DOHH2 (cell line): ENCODE results near the gene CHST10.

Source experiments
- H3F3A ChIP-seq: fragments of 200-600 bp; sonication (generic), shearing (Covaris generic); 2 replicates; pipeline ENCODE4 v1.6.0; 2016; ENCODE audit warnings: antibody characterized with exemption, mild to moderate bottlenecking; ENCODE audit not compliant: control insufficient read depth, insufficient read depth
- H3K27ac ChIP-seq: fragments of 200-600 bp; sonication (generic); 2 replicates; pipeline ENCODE4 v1.5.1; 2014; ENCODE audit warnings: low read depth, mild to moderate bottlenecking, low read length, moderate library complexity
- H3K27me3 ChIP-seq: fragments of 200-600 bp; sonication (generic); 2 replicates; pipeline ENCODE4 v1.6.1; 2014; ENCODE audit warnings: mild to moderate bottlenecking, low read length, mixed read lengths; ENCODE audit not compliant: control insufficient read depth
- H3K36me3 ChIP-seq: fragments of 200-600 bp; sonication (generic); 2 replicates; pipeline ENCODE4 v1.6.1; 2014; ENCODE audit warnings: mild to moderate bottlenecking, low read length, moderate library complexity, mixed read lengths; ENCODE audit not compliant: control insufficient read depth
- H3K4me1 ChIP-seq: fragments of 200-600 bp; sonication (generic); 2 replicates; pipeline ENCODE4 v1.6.1; 2014; ENCODE audit warnings: mild to moderate bottlenecking, low read length, mixed read lengths; ENCODE audit not compliant: control insufficient read depth
- H3K4me2 ChIP-seq: fragments of 200-600 bp; sonication (generic); 2 replicates; pipeline ENCODE4 v1.6.0; 2014; ENCODE audit warnings: mild to moderate bottlenecking, low read length, moderate library complexity
- H3K4me3 ChIP-seq: fragments of 200-600 bp; sonication (generic); 2 replicates; pipeline ENCODE4 v1.5.1; 2014; ENCODE audit warnings: mild to moderate bottlenecking, low read length, mixed read lengths
- H3K79me2 ChIP-seq: fragments of 200-600 bp; sonication (generic); 2 replicates; pipeline ENCODE4 v1.6.1; 2014; ENCODE audit warnings: mild to moderate bottlenecking, low read length, mixed read lengths; ENCODE audit not compliant: control insufficient read depth
- H3K9me2 ChIP-seq: fragments of 200-600 bp; sonication (generic); replicated peaks from 2 replicates; pipeline ENCODE4 v1.6.1; 2014; ENCODE audit warnings: mild to moderate bottlenecking, low read length, mixed read lengths; ENCODE audit not compliant: control insufficient read depth
- H3K9me3 ChIP-seq: fragments of 200-600 bp; sonication (generic); 2 replicates; pipeline ENCODE4 v1.6.1; 2014; ENCODE audit warnings: antibody characterized with exemption, low read length, mixed read lengths; ENCODE audit not compliant: control insufficient read depth, insufficient read depth
- H4K20me1 ChIP-seq: fragments of 200-600 bp; sonication (generic); 2 replicates; pipeline ENCODE4 v1.6.0; 2014; ENCODE audit warnings: low read depth, mild to moderate bottlenecking, antibody characterized with exemption, low read length, moderate library complexity; ENCODE audit not compliant: control insufficient read depth, insufficient read depth
- CTCF ChIP-seq: fragments of 200-600 bp; sonication (generic); IDR thresholded peaks from one replicate; pipeline ENCODE4 v1.5.1; 2014; ENCODE audit warnings: antibody characterized with exemption, mild to moderate bottlenecking, low read depth, low read length; ENCODE audit not compliant: poor library complexity, severe bottlenecking
- EZH2phosphoT487 ChIP-seq: fragments of 200-600 bp; sonication (generic); IDR thresholded peaks from 2 replicates; pipeline ENCODE4 v1.6.1; 2017; ENCODE audit warnings: borderline replicate concordance, mild to moderate bottlenecking, antibody characterized with exemption, low read length, moderate library complexity, mixed read lengths

CHST10 gene

DNA sequence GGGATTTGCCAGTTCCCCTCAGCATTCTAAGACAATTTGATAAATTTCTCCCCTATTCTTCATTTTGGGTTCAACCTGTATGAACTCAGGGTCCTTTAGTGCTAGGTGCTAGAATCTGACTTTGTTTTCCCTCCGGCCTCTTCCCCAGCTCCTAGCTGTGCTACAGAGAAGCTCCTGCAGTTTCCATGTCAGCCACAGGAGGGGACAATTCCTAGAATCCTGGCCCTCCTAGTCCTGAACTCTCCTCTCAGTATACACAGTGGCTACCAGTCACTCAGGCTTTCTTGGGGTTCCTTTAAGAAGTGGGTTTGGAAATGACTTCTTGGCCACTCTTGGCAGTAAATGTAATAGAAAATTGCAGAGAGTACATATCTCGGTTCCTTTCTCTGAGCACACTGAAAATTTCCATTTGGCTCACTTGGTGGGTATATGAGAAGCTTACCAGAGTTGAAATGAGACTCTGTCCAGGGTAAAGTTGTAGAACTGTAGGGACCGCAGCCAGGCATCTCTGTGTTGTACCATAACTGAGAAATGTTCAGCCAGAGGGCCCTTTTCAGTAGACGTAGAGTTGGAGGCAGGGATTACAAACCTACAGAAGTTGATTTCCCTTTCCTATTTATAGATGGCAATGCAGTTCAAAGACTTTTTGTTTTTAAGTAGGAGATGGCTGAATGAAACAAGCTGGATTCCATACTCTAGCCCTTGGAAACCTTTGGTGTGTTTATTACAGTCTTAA lies 5.0 kb upstream of the CHST10 start:
- Histone ChIP-seq H3K27me3 (peaks cover 2% of the 10 kb centered on the region), H3F3A (peaks cover 8% of the 10 kb centered on the region; the same call in 1 of the 2 replicates), H3K4me3 (no peak overlapping the region), H3K9me2 (no peaks in the 10 kb centered on the region), H4K20me1 (no peaks in the 10 kb centered on the region), H3K27ac (no peak overlapping the region), H3K4me2 (no peak overlapping the region), H3K4me1 (peaks cover 5% of the 10 kb centered on the region), H3K9me3 (no peaks in the 10 kb centered on the region), H3K36me3 (no peaks in the 10 kb centered on the region), H3K79me2 (no peaks in the 10 kb centered on the region)
- TF ChIP-seq CTCF (peak; percentile 49), EZH2phosphoT487 (no peak)

DNA sequence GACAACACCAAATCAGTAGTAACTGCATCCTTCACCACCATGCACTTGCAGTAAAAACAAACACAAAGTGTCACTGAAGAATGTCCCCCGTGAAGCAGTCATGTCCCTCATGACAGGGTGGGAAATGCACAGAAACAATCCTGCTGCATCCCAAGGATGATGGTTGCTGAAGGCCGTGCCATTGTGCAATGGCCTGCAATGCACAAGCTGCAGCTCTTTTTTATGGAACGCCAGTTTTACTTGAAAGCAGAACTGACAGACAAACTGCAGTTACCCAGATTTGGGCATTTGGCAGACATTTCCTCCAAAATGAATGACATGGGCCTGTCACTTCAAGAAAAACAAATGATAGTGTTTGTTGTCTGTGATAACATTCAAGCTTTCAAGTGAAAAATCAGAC lies 2.4 kb upstream of the CHST10 start:
- TF ChIP-seq CTCF (no peak), EZH2phosphoT487 (no peak)
- Histone ChIP-seq H3K4me2 (no peak overlapping the region), H3K36me3 (no peaks in the 10 kb centered on the region), H3K9me2 (no peaks in the 10 kb centered on the region), H3K9me3 (no peaks in the 10 kb centered on the region), H3K4me3 (no peak overlapping the region), H3K79me2 (peaks cover 19% of the 10 kb centered on the region), H4K20me1 (no peaks in the 10 kb centered on the region), H3K27me3 (peaks cover 2% of the 10 kb centered on the region; the same call in 1 of the 2 replicates), H3K4me1 (peaks cover 24% of the 10 kb centered on the region), H3K27ac (no peak overlapping the region), H3F3A (peaks cover 8% of the 10 kb centered on the region; the same call in 1 of the 2 replicates)

DNA sequence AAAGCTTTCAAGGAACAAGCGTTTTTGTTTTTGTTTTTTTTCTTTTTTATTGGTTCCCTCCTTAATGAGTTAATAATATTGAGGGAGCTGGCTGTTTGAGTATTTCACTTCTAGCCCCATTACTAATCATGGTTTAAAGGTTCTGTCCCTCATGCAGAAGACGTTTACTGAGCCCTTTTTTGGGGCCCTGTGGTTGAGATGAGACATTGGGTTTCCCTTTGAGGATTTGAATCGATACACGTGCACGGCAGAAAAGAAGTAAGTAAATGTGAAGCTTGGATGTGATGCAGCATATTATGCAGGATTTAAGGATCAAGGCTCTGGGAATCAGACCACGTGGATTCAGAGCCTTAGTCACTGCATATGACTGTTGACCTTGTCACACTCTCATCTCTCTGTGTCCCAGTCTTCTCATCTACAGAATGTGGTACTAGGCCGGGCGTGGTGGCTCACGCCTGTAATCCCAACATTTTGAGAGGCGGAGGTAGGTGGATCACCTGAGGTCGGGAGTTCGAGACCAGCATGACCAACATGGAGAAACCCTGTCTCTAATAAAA lies 1.0 kb upstream of the CHST10 start:
- H3K79me2 ChIP-seq: peaks cover 19% of the 10 kb centered on the region
- H3K4me2 ChIP-seq: 0 out of 2 replicates have a peak overlapping the region, but pooled peaks have one; percentile 83
- peaks cover 12% of the 10 kb centered on the region for H3K36me3 ChIP-seq
- peaks cover 25% of the 10 kb centered on the region for H3K4me1 ChIP-seq
- no peak overlapping the region for H3K27ac ChIP-seq
- no peaks in the 10 kb centered on the region for H3K9me2 ChIP-seq
- H4K20me1 ChIP-seq: no peaks in the 10 kb centered on the region
- no peaks in the 10 kb centered on the region for H3K9me3 ChIP-seq
- H3K4me3 ChIP-seq: no peak overlapping the region
- peaks cover 2% of the 10 kb centered on the region; the same call in 1 of the 2 replicates for H3K27me3 ChIP-seq
- H3F3A ChIP-seq: peaks cover 8% of the 10 kb centered on the region; the same call in 1 of the 2 replicates
- no peak for TF ChIP-seq EZH2phosphoT487

GRCh38 chr2:100417711-100418124 lies 250 bp upstream of the CHST10 start:
- peaks cover 19% of the 10 kb centered on the region for H3K79me2 ChIP-seq
- peak overlapping the region; percentile 83 for H3K4me2 ChIP-seq
- no peak for TF ChIP-seq CTCF

More at GRCh38 chr2:100417711-100418124, 250 bp upstream of the CHST10 start:
- H3K27ac ChIP-seq: no peak overlapping the region
- H3K9me3 ChIP-seq: no peaks in the 10 kb centered on the region
- H3K27me3 ChIP-seq: no peaks in the 10 kb centered on the region
- peaks cover 8% of the 10 kb centered on the region; the same call in 1 of the 2 replicates for H3F3A ChIP-seq
- H3K36me3 ChIP-seq: peaks cover 13% of the 10 kb centered on the region
- H3K4me3 ChIP-seq: peak overlapping the region; percentile 80
- H3K9me2 ChIP-seq: no peaks in the 10 kb centered on the region
- peaks cover 25% of the 10 kb centered on the region for H3K4me1 ChIP-seq
- H4K20me1 ChIP-seq: no peaks in the 10 kb centered on the region
